ENCODE data around the gene ADAMTSL2. TPM values are rescaled to one million over a fixed set of nuclear protein-coding genes. Genes with fewer than 3 reads are reported as not detected.
"Not testable (repeated sequence)": the region's sequence is repeated elsewhere in the genome, so short reads cannot be mapped to it uniquely, and the experiment has no call there.

The ADAMTSL2 gene
- total RNA-seq, 1 donor from 2014 or later: not detected

DNA sequence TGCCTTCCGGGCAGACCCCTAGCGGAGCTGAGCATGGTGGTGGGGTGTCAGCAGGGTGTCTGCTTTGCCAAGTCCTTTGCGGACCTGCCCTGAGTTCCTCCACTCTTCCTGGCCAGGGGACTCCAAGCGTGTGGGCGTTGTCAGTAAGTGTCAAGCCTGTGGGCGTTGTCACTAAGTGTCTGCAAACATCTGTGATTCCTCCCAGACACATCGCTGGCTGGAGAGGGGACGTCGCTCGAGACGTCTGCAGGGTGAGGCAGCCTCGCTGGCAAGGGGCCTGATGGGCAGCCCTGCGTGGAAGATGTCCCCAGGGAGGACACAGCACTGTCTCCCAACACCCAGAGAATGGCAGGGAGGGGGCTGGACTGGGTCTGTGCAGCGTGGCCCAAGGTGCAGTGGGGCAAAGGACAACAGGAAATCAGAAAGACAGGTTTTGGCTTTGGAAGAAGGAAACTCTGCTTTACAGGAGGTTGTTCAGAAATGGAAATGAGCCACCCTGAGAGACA is 28.8 kb downstream of the ADAMTSL2 start:
- DNase-seq (ENCODE audit: low spot score): no peak
- no peak overlapping the region for H3K27ac Mint-ChIP-seq
- intact Hi-C loops (cut with micrococcal nuclease): no loop called here
- H3K36me3 Mint-ChIP-seq (ENCODE audit: low read depth): no peaks in the 10 kb centered on the region
- H3K9me3 Mint-ChIP-seq: no peaks in the 10 kb centered on the region
- no peak overlapping the region for H3K4me3 Mint-ChIP-seq (ENCODE audit: low read depth)
- no peaks in the 10 kb centered on the region for H3K27me3 Mint-ChIP-seq (ENCODE audit: low read depth)
- peaks cover 2% of the 10 kb centered on the region for H3K4me1 Mint-ChIP-seq (ENCODE audit: low read depth)

DNA sequence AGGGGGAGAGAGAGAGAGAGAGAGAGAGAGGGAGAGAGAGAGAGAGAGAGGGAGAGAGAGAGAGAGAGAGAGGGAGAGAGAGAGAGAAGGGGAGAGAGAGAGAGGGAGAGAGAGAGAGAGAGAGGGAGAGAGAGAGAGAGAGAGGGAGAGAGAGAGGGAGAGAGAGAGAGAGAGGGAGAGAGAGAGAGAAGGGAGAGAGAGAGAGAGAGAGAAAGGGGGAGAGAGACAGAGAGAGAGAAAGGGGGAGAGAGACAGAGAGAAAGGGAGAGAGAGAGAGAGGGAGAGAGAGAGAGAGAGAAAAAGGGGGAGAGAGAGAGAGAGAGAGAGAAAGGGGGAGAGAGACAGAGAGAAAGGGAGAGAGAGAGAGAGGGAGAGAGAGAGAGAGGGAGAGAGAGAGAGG is 29.3 kb downstream of the ADAMTSL2 start:
- H3K36me3 Mint-ChIP-seq (ENCODE audit: low read depth); H3K27me3 Mint-ChIP-seq (ENCODE audit: low read depth); DNase-seq (ENCODE audit: low spot score); H3K27ac Mint-ChIP-seq; H3K4me1 Mint-ChIP-seq (ENCODE audit: low read depth); intact Hi-C loops (cut with micrococcal nuclease); H3K9me3 Mint-ChIP-seq; H3K4me3 Mint-ChIP-seq (ENCODE audit: low read depth): not testable (repeated sequence)

- no peaks in the 10 kb centered on the region for H3K36me3 Mint-ChIP-seq (ENCODE audit: low read depth)
Observed at GRCh38 chr9:133564451-133565116, 30.1 kb downstream of the ADAMTSL2 start.

GRCh38 chr9:133566382-133566781 is 31.9 kb downstream of the ADAMTSL2 start:
- H3K36me3 Mint-ChIP-seq (ENCODE audit: low read depth): no peaks in the 10 kb centered on the region
- no peak overlapping the region for H3K27ac Mint-ChIP-seq
- no peaks in the 10 kb centered on the region for H3K4me1 Mint-ChIP-seq (ENCODE audit: low read depth)
- H3K27me3 Mint-ChIP-seq (ENCODE audit: low read depth): no peaks in the 10 kb centered on the region
- no peak overlapping the region for H3K4me3 Mint-ChIP-seq (ENCODE audit: low read depth)
- H3K9me3 Mint-ChIP-seq: no peaks in the 10 kb centered on the region
- intact Hi-C loops (cut with micrococcal nuclease): no loop called here
- no peak for DNase-seq (ENCODE audit: low spot score)

More at GRCh38 chr9:133564451-133565116, 30.1 kb downstream of the ADAMTSL2 start:
- intact Hi-C loops (cut with micrococcal nuclease): no loop called here
- H3K27ac Mint-ChIP-seq: no peak overlapping the region
- no peaks in the 10 kb centered on the region for H3K9me3 Mint-ChIP-seq
- no peaks in the 10 kb centered on the region for H3K27me3 Mint-ChIP-seq (ENCODE audit: low read depth)
- H3K4me3 Mint-ChIP-seq (ENCODE audit: low read depth): no peak overlapping the region
- H3K4me1 Mint-ChIP-seq (ENCODE audit: low read depth): no peaks in the 10 kb centered on the region
- DNase-seq (ENCODE audit: low spot score): no peak

DNA sequence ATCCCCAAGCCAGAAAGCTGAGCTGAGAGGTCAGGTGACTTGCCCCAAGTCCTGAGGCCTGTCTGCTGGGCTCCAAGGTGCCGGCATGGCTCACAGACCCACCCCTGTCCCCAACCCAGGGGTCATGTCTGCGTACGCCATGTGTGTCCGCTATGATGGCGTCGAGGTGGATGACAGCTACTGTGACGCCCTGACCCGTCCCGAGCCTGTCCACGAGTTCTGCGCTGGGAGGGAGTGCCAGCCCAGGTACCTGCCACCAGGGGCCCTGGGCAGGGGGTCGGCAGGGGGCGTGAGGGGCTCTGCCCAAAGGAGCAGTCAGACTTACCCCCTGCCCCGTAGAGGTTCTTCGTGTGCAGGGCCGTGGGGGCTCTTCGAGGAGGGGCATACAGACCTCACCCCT is 32.3 kb downstream of the ADAMTSL2 start:
- Mint-ChIP-seq H3K4me3 (ENCODE audit: low read depth) (no peak overlapping the region), H3K4me1 (ENCODE audit: low read depth) (no peaks in the 10 kb centered on the region), H3K27ac (no peak overlapping the region), H3K9me3 (no peaks in the 10 kb centered on the region), H3K36me3 (ENCODE audit: low read depth) (no peaks in the 10 kb centered on the region), H3K27me3 (ENCODE audit: low read depth) (no peaks in the 10 kb centered on the region)
- DNase-seq (ENCODE audit: low spot score): no peak
- intact Hi-C loops (cut with micrococcal nuclease): no loop called here

DNA sequence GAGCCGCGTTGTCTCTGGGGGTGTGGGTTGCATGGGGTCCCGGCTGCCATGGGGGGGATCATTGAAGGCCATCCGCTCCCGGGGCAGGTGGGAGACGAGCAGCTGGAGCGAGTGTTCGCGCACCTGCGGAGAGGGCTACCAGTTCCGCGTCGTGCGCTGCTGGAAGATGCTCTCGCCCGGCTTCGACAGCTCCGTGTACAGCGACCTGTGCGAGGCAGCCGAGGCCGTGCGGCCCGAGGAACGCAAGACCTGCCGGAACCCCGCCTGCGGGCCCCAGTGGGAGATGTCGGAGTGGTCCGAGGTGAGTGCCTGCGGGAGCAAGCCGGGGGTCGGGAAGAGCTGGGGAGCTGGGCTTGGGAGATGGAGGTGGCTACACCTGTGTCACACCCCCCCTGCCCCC is 33.7 kb downstream of the ADAMTSL2 start:
- intact Hi-C loops (cut with micrococcal nuclease): no loop called here
- H3K36me3 Mint-ChIP-seq (ENCODE audit: low read depth): no peaks in the 10 kb centered on the region
- H3K27ac Mint-ChIP-seq: no peak overlapping the region
- no peaks in the 10 kb centered on the region for H3K9me3 Mint-ChIP-seq
- no peaks in the 10 kb centered on the region for H3K27me3 Mint-ChIP-seq (ENCODE audit: low read depth)
- no peak overlapping the region for H3K4me3 Mint-ChIP-seq (ENCODE audit: low read depth)
- H3K4me1 Mint-ChIP-seq (ENCODE audit: low read depth): no peaks in the 10 kb centered on the region
- no peak for DNase-seq (ENCODE audit: low spot score)

DNA sequence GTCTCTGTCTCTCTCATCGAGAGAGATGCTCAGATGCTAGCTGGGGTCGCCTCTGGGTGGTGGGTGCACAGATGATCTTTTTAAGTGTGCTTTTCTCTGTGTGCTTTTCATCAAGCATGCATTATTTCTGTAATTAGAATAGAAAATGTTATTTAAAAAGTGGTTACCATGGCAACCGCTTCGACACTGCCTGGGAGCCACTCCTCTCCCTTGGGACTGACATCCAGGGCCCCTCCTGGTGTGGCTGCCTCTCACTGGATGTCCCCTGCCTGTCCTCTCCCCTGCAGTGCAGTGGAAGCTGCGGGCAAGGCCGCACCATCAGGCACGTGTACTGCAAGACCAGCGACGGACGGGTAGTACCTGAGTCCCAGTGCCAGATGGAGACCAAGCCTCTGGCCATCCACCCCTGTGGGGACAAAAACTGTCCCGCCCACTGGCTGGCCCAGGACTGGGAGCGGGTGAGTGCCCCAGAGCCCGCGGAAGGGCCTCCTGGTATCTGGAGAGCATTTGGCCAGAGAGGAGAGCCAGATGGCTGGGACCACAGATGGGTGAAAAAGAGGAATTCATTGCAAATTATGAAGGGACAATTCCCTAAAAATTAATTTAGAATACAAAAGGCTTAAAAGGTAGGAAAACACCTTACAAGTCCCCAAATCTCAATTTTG is 34.7 kb downstream of the ADAMTSL2 start:
- no peaks in the 10 kb centered on the region for H3K36me3 Mint-ChIP-seq (ENCODE audit: low read depth)
- no peak overlapping the region for H3K4me3 Mint-ChIP-seq (ENCODE audit: low read depth)
- H3K4me1 Mint-ChIP-seq (ENCODE audit: low read depth): no peaks in the 10 kb centered on the region
- DNase-seq (ENCODE audit: low spot score): no peak
- H3K27ac Mint-ChIP-seq: no peak overlapping the region
- H3K27me3 Mint-ChIP-seq (ENCODE audit: low read depth): no peaks in the 10 kb centered on the region
- H3K9me3 Mint-ChIP-seq: no peaks in the 10 kb centered on the region
- intact Hi-C loops (cut with micrococcal nuclease): no loop called here

DNA sequence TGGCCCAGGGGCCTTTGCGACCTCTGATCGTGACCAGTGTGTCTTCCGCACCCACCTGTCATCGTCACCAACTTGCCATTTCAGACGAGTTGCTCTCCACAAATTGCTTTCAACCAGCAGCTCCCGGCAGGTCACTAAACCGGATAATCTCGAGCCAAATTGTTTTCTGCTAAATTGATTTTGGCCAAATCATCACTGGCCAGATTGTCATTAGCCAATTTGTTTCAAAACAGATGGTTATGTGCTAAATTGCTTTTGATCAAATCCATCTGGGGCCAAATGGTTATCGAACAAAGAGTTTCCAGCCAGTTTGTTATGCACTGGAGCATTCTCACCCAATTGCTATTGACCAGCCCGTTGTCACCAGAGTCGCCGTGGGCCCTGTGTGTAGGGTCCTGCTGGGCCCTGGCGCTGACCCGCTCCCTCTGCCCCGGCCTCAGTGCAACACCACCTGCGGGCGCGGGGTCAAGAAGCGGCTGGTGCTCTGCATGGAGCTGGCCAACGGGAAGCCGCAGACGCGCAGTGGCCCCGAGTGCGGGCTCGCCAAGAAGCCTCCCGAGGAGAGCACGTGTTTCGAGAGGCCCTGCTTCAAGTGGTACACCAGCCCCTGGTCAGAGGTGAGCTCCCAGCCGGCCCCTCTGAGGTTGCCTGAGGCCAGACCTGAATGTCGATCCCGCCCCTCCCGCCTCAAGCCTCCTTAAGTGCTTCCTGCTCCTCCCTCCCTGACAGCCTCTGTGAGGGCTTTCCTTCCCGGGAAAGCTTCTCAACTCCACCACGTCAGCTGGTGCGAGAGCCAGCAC is 35.6 kb downstream of the ADAMTSL2 start:
- Mint-ChIP-seq H3K36me3 (ENCODE audit: low read depth) (no peaks in the 10 kb centered on the region), H3K27me3 (ENCODE audit: low read depth) (no peaks in the 10 kb centered on the region), H3K9me3 (no peaks in the 10 kb centered on the region), H3K27ac (no peak overlapping the region), H3K4me3 (ENCODE audit: low read depth) (no peak overlapping the region), H3K4me1 (ENCODE audit: low read depth) (no peaks in the 10 kb centered on the region)
- no peak for DNase-seq (ENCODE audit: low spot score)
- intact Hi-C loops (cut with micrococcal nuclease): no loop called here

GRCh38 chr9:133570691-133571080 is 36.2 kb downstream of the ADAMTSL2 start:
- H3K4me1 Mint-ChIP-seq (ENCODE audit: low read depth): no peaks in the 10 kb centered on the region

DNA sequence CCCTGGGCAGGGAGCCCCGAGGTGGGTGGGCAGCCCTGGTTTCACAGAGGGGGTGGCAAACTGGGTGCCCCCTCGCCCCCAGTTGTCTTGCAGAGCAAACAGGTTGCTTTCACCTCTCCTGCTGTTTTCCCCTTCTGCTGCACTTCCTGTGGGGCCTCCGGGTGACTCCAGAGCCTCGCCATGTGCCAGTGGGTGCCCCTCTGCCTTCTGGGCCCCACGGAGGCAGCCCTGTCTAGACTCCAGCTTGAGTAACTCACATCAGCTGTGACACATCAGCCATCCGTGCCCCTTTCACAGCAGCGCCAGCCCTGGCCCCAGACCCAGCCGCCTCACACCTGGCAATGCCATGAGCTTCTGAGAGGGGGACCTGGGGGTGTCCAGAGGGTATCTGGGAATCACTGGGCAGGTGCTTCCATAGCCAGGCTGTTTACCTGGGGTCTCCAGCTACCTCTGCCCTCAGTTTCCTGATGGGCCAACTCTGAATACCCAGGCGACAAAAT is 36.9 kb downstream of the ADAMTSL2 start:
- intact Hi-C loops (cut with micrococcal nuclease): no loop called here
- no peaks in the 10 kb centered on the region for H3K9me3 Mint-ChIP-seq
- no peak overlapping the region for H3K27ac Mint-ChIP-seq
- no peaks in the 10 kb centered on the region for H3K4me1 Mint-ChIP-seq (ENCODE audit: low read depth)
- DNase-seq (ENCODE audit: low spot score): no peak
- no peaks in the 10 kb centered on the region for H3K27me3 Mint-ChIP-seq (ENCODE audit: low read depth)
- H3K4me3 Mint-ChIP-seq (ENCODE audit: low read depth): no peak overlapping the region
- H3K36me3 Mint-ChIP-seq (ENCODE audit: low read depth): no peaks in the 10 kb centered on the region

More at GRCh38 chr9:133570691-133571080, 36.2 kb downstream of the ADAMTSL2 start:
- intact Hi-C loops (cut with micrococcal nuclease): no loop called here
- Mint-ChIP-seq H3K9me3 (no peaks in the 10 kb centered on the region), H3K4me3 (ENCODE audit: low read depth) (no peak overlapping the region), H3K27me3 (ENCODE audit: low read depth) (no peaks in the 10 kb centered on the region), H3K36me3 (ENCODE audit: low read depth) (no peaks in the 10 kb centered on the region), H3K27ac (no peak overlapping the region)
- no peak for DNase-seq (ENCODE audit: low spot score)

DNA sequence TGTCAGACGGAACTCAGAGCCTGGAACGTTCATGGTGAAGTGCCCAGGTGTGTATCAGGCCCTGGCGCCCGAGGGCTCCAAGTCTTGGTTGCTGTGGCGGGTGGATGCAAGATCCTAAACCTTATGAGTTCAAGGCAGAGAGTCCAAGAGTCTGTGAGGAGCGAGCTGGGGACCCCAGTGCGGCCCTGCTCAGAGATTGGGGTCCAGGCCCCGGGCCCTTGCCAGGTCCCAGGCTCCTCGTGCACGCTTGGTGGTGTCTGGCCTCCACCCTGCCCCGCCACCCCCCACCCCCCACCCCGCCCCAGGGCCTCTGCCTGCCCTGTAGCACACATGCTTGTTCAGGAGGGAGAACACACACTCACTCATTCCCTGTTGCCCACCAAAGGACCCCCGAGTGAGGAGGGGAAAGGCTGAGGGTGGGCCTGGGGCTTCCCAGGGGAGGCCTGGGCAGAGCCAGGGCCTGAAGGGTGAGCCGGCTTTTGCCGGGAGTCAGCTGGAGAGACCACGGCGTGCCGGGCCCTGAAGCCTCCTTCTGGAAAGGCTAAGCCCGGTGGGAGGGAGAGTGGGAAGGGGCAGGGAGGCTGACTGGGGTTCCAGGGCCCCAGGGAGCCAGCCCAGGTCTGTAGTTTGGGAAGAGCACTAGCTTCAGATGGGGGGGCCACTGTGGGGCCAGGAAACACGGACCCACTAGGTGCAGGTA is 37.5 kb downstream of the ADAMTSL2 start:
- H3K36me3 Mint-ChIP-seq (ENCODE audit: low read depth): no peaks in the 10 kb centered on the region
- H3K4me1 Mint-ChIP-seq (ENCODE audit: low read depth): no peaks in the 10 kb centered on the region
- no peak for DNase-seq (ENCODE audit: low spot score)
- H3K27ac Mint-ChIP-seq: no peak overlapping the region
- H3K4me3 Mint-ChIP-seq (ENCODE audit: low read depth): no peak overlapping the region
- intact Hi-C loops (cut with micrococcal nuclease): no loop called here
- no peaks in the 10 kb centered on the region for H3K9me3 Mint-ChIP-seq
- H3K27me3 Mint-ChIP-seq (ENCODE audit: low read depth): peaks cover 4% of the 10 kb centered on the region

DNA sequence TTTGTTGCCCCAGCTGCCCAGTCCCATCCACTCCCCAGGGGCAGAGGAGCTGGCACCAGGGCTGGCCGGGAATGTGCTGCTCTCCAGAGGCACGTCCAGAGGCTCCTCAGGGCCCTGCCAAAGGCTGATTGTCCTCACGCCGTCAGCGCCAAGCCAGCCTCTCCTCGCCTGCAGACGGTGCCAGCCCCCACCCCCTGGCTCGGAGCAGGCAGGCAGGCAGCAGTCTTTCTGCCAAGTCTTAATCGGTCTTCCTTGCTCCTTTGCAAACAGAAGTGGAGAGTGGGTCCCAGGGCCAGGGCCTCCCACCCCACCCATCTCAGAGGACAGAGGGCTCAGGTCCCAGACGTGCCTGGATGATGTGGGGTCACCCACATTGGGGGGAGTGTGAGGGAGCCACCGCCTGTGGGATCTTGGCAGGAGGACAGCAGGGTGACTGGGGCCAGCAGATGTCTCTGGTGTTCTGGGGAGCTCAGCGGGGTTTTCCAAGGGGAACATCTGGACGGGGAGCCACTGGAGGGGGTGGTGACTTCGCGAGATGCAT is 38.4 kb downstream of the ADAMTSL2 start:
- Mint-ChIP-seq H3K9me3 (no peaks in the 10 kb centered on the region), H3K4me1 (ENCODE audit: low read depth) (no peaks in the 10 kb centered on the region), H3K27me3 (ENCODE audit: low read depth) (peaks cover 4% of the 10 kb centered on the region), H3K4me3 (ENCODE audit: low read depth) (no peak overlapping the region), H3K27ac (no peak overlapping the region), H3K36me3 (ENCODE audit: low read depth) (no peaks in the 10 kb centered on the region)
- intact Hi-C loops (cut with micrococcal nuclease): no loop called here
- no peak for DNase-seq (ENCODE audit: low spot score)

Measured in activated T-helper 2 cell treated with anti-CD3 and anti-CD28 coated beads, Interferon-gamma antibody, Interleukin-2, Interleukin-4, amounts not matched to agents 10 μg/mL and 5 μg/mL and 100 μg/mL, durations not matched to agents 14 hours and 24 hours and 36 hours (primary cell).